HG03520 (cell line): ENCODE measurements around the gene SCRN1.

Experiments
- ATAC-seq: cut with Tn5 transposase; IDR thresholded peaks from one replicate; pipeline ENCODE4 v1.9.1; 2021; ENCODE audit warnings: mild to moderate bottlenecking, moderate library complexity; ENCODE audit not compliant: unreplicated experiment

The SCRN1 gene

DNA sequence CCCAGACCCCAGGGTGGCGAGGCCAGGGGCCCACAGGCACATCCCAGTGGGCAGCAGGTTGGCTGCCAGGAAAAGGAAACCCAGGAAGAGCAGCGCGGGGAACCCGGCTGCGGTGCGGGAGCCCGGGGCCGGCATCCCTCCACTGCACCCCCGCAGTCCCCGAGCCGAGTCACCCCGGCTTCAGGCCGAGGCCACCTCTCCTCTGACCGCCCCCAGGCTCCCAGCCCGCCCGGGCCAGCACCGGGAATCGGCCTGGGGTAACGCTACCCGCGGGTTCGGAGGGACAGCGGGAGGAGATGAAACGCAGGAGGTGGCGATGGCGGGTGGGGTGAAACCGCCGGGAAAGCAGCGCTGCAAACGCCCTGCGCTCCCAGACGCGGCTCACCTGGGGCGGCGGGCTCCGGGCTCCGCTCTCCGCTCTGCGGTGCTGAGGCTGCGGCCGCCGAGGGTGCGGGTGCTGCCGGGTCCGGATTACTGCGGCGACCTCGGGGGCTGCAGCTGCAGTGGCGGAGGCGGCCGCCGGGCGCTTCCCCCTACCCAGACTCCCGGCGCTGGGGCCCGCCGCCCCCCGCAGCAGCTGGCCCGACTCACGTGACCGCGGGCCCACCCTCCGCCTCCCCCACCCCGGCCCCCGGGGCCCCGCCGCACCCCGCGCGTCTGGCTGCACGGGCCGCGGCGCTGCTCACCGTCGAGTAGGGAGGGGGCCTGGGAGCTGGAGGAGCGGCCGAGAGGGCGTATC lies at the start of gene SCRN1:
Gene SCRN1 (minus strand): TSS at position 545 of the 739 bp plus-strand sequence. CDS start 20,734 bp downstream, outside the sequence.
- no peak for ATAC-seq

- no peak for ATAC-seq
Observed at GRCh38 chr7:30038196-30038980, 48.8 kb upstream of the SCRN1 start.

- ATAC-seq = no peak
Observed at GRCh38 chr7:30036220-30036619, 46.6 kb upstream of the SCRN1 start.

DNA sequence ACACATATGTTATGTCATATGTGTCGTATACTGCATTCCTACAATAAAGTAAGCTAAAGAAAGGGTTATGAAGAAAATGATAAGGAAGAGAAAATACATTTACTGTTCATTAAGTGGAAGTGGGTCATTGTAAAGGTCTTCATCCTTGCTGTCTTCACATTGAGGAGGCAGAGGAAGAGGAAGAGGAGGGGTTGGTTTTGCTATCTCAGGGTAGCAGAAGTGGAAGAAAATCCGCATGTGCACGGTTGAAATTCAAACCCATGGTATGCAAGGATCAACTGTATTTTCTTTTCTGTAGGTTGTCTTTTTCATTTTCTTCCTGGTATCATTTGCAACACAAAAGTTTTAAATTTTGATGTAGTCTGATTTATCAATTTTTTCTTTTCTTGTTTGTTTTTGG lies 44.9 kb upstream of the SCRN1 start:
- no peak for ATAC-seq

DNA sequence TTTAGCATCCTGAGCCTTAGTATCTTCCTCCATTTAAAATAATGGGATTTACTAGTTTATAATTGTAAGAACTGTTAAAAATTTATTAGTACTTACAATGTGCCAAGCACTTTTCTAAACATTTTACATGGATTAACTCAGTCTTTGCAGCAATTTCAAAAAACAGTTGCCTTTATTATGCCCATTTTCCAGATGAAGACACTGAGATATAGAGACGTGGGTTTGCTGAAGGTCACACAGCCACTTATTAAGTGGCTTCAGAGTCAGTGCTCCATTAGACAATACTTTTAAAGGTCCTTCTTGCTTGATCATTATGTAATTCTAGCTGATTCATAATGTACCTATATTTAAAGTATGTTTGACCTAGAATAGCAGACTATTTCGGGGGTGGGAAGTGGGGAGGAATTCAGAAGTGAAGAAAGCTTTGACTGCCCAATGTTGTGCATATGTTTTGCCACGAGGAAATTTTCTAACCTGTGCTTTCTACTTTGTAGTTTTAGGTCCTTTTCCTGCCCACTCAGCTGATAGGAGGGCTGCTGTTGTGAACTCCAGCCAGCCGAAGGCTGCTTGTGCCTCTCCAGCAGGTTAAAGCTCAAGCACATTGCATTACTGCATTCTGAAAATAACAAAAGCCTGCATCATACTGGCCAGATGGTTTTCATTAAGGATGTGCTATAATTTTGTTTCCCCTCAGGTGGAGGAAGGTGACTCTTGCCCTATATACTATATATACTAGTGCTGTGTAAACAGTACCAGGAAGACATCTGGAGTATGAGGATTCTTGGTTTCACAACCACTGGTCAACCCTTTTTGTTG lies 42.9 kb upstream of the SCRN1 start:
- no peak for ATAC-seq

DNA sequence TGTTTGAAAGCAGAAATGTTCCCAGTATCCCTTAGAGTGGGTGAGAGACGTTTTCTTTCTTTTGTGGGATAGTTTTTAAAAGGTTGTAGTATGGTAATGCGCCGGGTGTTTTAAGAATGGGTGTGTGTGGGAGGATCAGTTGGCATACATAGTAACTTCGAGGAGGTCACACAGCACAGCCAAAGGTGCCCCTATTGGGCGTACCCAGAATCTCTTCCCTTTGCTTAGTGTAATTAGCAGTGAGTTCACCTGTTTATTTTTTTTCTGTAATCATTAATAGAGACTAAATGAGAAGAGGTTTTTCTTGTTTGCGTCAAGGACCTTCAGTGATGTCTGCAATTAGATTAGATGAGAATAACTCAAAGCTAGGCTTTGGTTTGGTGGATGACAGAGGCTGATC lies 40.1 kb upstream of the SCRN1 start:
- no peak for ATAC-seq

DNA sequence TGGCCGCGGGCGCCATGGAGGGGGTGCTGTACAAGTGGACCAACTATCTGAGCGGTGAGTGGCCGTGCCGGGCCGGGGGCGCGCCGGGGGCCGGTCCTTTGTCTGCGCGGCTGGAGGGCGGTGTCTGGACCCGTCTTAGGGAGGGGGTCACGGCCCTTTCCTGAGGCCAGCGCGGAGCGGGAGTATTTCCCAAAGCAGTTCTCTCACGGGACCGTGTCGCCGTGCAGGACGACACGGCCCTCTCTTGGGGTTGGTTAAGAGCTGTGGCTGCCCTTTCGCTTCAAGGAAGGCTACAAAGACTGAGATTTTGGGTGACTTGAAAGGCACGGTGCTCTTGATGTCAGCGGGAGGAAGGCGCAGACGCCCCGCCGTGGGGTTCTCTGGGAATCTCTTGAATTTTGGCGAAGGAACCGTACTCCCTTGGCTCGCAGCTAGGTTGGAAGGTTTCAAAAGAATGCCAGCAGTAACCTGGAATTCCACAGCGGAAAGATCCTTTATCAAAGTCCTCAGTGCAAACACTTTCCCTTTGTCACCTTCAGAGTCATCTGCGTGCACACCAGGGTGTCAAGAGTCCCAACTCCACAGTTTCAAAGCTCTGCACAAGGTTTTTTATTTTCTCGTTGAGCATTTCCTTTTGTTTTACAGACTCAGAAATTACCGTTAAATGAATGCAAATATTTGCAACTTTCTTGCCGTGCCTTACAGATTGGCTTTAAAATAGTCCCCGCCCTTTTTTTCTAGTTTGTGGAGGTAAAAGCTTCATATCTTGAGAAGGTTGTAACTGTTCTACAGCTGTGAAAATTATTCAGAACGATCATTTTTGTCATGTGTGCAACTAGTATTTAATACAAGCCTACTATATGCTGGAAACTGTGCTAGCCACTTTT lies 39.4 kb upstream of the SCRN1 start:
- ATAC-seq = peak; percentile 16

- peak; percentile 38 for ATAC-seq
Observed at GRCh38 chr7:30028216-30028748, 38.7 kb upstream of the SCRN1 start, which contains the start of gene PLEKHA8. TSS of gene PLEKHA8 (plus strand) at chr7:30028412. CDS start at chr7:30028763, 351 bp downstream.

- ATAC-seq = no peak
Observed at GRCh38 chr7:30027740-30028215, 38.2 kb upstream of the SCRN1 start.

- ATAC-seq = no peak
Observed at GRCh38 chr7:30027065-30027456, 37.5 kb upstream of the SCRN1 start.

- peak; percentile 70 for ATAC-seq
Observed at GRCh38 chr7:30026229-30027064, 36.8 kb upstream of the SCRN1 start, which contains the start of gene FKBP14. TSS of gene FKBP14 (minus strand) at chr7:30026702. CDS start at chr7:30026508, 194 bp downstream.

DNA sequence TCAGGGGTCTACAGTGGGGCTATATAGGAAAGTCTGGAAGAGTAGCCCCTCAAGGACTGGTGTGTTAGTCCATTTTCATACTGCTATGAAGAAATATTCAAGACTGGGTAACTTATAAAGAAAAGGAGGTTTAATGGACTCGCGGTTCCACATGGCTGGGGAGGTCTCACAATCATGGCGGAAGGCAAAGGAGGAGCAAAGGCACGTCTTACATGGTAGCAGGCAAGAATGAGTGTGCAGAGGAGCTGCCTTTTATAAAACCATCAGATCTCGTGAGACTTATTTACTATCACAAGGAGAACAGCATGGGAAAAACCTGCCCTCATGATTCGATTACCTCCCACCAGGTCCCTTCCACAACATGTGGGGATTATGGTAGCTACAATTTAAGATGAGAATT lies 33.9 kb upstream of the SCRN1 start:
- no peak for ATAC-seq

DNA sequence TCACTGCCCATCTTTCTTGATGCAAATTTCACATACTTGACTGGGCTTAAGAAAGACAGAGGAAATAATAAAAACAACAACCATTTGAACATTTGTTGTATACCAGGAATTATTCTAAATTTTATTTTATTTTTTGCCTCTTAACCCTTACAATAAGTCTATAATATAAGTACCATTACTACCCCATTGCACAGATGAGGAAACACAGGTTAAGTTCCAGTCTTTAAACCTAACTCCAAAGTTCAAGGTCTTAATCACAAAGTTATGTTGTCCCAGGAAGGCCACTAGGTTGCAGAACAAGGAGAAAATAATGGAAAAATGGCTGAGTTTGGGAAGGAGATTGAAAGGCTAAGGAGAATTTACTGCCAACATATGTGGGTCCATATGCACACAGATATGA lies 33.4 kb upstream of the SCRN1 start:
- ATAC-seq = no peak

GRCh38 chr7:30020535-30020934 lies 30.9 kb upstream of the SCRN1 start:
- ATAC-seq = no peak

GRCh38 chr7:30019960-30020359 lies 30.4 kb upstream of the SCRN1 start:
- no peak for ATAC-seq

GRCh38 chr7:30019387-30019786 lies 29.8 kb upstream of the SCRN1 start:
- ATAC-seq = no peak

- ATAC-seq = no peak
Observed at GRCh38 chr7:30018451-30018850, 28.9 kb upstream of the SCRN1 start.

GRCh38 chr7:30012757-30013156 lies 23.2 kb upstream of the SCRN1 start:
- ATAC-seq = no peak

GRCh38 chr7:30010021-30010420 lies 20.4 kb upstream of the SCRN1 start:
- ATAC-seq = no peak
